Spleen (tissue), 7 donors: ENCODE results near the gene RAMP3.

Experiments
- POLR2A ChIP-seq, 3 donors: fragments of 450-650 bp; IDR thresholded peaks; one replicate each; pipeline ENCODE4 v1.5.1; 2017; ENCODE audit warnings: antibody characterized with exemption in 3 of 3, mild to moderate bottlenecking in 1 of 3
- TF ChIP-seq, protein P1 (sequence below), 11 experiments: fragments of 200-600 bp in 7 of 11; fragments of 450-650 bp in 4 of 11; sonication (generic) in 4 of 11; IDR thresholded peaks in 8 of 11; conservative IDR thresholded peaks in 3 of 11; 1 replicate in 7 of 11; 2 replicates in 4 of 11; pipeline versions ENCODE4 v1.4.0 to v1.8.0; 2016 to 2021; ENCODE audit warnings: antibody characterized with exemption in 11 of 11, inconsistent platforms in 4 of 11, mild to moderate bottlenecking in 1 of 11
- donor health status: DM: no; HTN: no; CAD: no; lungs with moderate emphysema.
- donor health status: DM: no; HTN: no; CAD: no.
- donor health status: DM: no; HTN: no; CAD: no.

DNA sequence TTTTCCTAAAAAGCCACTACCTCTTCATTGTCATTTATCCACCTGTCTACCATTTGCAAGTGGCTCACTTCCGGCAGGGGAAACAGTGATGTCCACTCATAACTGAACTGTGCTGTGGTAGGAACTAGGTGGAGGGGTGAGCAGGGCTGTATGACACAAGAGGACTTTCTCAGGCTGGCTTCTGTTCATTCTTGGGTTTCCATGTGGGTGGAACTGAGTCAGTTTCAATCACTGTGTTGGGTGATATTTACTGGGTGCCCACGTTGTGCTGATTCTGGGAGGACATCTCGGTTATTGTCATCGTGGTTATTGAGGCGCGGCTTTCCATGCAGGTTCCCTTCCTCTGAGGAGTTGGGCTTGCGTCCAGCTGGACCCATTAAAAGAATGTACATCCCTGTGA lies 38.8 kb downstream of the RAMP3 start:
- TF ChIP-seq, protein P1, sequence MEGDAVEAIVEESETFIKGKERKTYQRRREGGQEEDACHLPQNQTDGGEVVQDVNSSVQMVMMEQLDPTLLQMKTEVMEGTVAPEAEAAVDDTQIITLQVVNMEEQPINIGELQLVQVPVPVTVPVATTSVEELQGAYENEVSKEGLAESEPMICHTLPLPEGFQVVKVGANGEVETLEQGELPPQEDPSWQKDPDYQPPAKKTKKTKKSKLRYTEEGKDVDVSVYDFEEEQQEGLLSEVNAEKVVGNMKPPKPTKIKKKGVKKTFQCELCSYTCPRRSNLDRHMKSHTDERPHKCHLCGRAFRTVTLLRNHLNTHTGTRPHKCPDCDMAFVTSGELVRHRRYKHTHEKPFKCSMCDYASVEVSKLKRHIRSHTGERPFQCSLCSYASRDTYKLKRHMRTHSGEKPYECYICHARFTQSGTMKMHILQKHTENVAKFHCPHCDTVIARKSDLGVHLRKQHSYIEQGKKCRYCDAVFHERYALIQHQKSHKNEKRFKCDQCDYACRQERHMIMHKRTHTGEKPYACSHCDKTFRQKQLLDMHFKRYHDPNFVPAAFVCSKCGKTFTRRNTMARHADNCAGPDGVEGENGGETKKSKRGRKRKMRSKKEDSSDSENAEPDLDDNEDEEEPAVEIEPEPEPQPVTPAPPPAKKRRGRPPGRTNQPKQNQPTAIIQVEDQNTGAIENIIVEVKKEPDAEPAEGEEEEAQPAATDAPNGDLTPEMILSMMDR (IDR thresholded peaks at IDR 0.05 in 8 of 11, conservative IDR thresholded peaks at IDR 0.05 in 3 of 11), result no peak
- TF ChIP-seq POLR2A (IDR thresholded peaks at IDR 0.05), result no peak
